GM12878 (cell line): Measurements from ENCODE around the gene CDC14B.

Experiments
- POLR2AphosphoS5 ChIP-seq: IDR thresholded peaks from 2 replicates; pipeline ENCODE4 v1.6.1; 2011; ENCODE audit warnings: mild to moderate bottlenecking, low read length, inconsistent platforms
- SUZ12 ChIP-seq: fragments of 200-600 bp; sonication (generic); IDR thresholded peaks from one replicate; pipeline ENCODE4 v1.6.1; 2018; ENCODE audit warnings: antibody characterized with exemption, mild to moderate bottlenecking; ENCODE audit not compliant: unreplicated experiment

- no peak for TF ChIP-seq POLR2AphosphoS5
- TF ChIP-seq SUZ12: no peak
These were observed 109.8 kb downstream of the CDC14B start for GRCh38 chr9:96509848-96510247.
